HepG2 (cell line): Measurements from ENCODE around the gene LRSAM1. TPM values are rescaled to one million over a fixed set of nuclear protein-coding genes. Genes with fewer than 3 reads are reported as not detected.
A peak's percentile ranks its signal among the peaks of the same experiment; 100 is the strongest.

Experiments
- ATAD3A ChIP-seq: sonication (generic); formaldehyde crosslinking; IDR thresholded peaks from 2 replicates; pipeline ENCODE4 v1.4.0; 2020; ENCODE audit warnings: missing genetic modification reagents
- ATF7-NPFF ChIP-seq: sonication (generic); formaldehyde crosslinking; IDR thresholded peaks from 2 replicates; pipeline ENCODE4 v1.8.1; 2023; ENCODE audit warnings: mild to moderate bottlenecking, low read depth, missing genetic modification reagents, moderate library complexity
- CCAR2 ChIP-seq: fragments of 200-400 bp; formaldehyde crosslinking; optimal IDR thresholded peaks from 2 replicates; pipeline ENCODE3; 2018; ENCODE audit warnings: low read depth, mild to moderate bottlenecking, low read length, moderate library complexity
- ESRRA ChIP-seq: sonication (generic); formaldehyde crosslinking; IDR thresholded peaks from 2 replicates; pipeline ENCODE4 v1.5.1; 2020; ENCODE audit warnings: mild to moderate bottlenecking, low read depth, missing genetic modification reagents
- HMG20A ChIP-seq: IDR thresholded peaks from 2 replicates; pipeline ENCODE4 v1.6.1; 2016; ENCODE audit warnings: borderline replicate concordance
- HMGA1 ChIP-seq: sonication (generic); formaldehyde crosslinking; conservative IDR thresholded peaks from 2 replicates; pipeline ENCODE4 v1.4.0; 2020; ENCODE audit warnings: missing genetic modification reagents
- JUN ChIP-seq: sonication (generic); formaldehyde crosslinking; IDR thresholded peaks from 2 replicates; pipeline ENCODE4 v1.4.0; 2020; ENCODE audit warnings: mild to moderate bottlenecking, missing genetic modification reagents
- KMT2B ChIP-seq: IDR thresholded peaks from 2 replicates; pipeline ENCODE4 v1.6.1; 2016; ENCODE audit warnings: missing genetic modification reagents, missing compliant biosample characterization
- MXD1 ChIP-seq: sonication (generic); formaldehyde crosslinking; IDR thresholded peaks from 2 replicates; pipeline ENCODE4 v1.4.0; 2020; ENCODE audit warnings: mild to moderate bottlenecking, missing genetic modification reagents
- NFE2 ChIP-seq: sonication (generic); formaldehyde crosslinking; IDR thresholded peaks from 2 replicates; pipeline ENCODE4 v1.4.0; 2020; ENCODE audit warnings: missing genetic modification reagents
- NKX3-1 ChIP-seq: sonication (generic); formaldehyde crosslinking; IDR thresholded peaks from 2 replicates; pipeline ENCODE4 v1.5.0; 2020; ENCODE audit warnings: missing genetic modification reagents
- POLR2AphosphoS2 ChIP-seq: IDR thresholded peaks from 2 replicates; pipeline ENCODE4 v1.6.1; 2011; ENCODE audit warnings: low read depth, low read length, improper control_type of control experiment
- RBM22 ChIP-seq: fragments of 200-400 bp; formaldehyde crosslinking; optimal IDR thresholded peaks from 2 replicates; pipeline ENCODE3; 2017; ENCODE audit warnings: mild to moderate bottlenecking, low read length, moderate library complexity
- TCF7L2 ChIP-seq: IDR thresholded peaks from 2 replicates; pipeline ENCODE4 v1.6.1; 2011; ENCODE audit warnings: mild to moderate bottlenecking, low read depth, low read length, moderate library complexity
- TP53 ChIP-seq: sonication (generic); formaldehyde crosslinking; conservative IDR thresholded peaks from 2 replicates; pipeline ENCODE4 v1.4.0; 2020; ENCODE audit warnings: missing genetic modification reagents
- ZBTB42 ChIP-seq: sonication (generic); formaldehyde crosslinking; IDR thresholded peaks from 2 replicates; pipeline ENCODE4 v1.5.0; 2020; ENCODE audit warnings: mild to moderate bottlenecking, missing genetic modification reagents
- ZNF20 ChIP-seq: sonication (generic); formaldehyde crosslinking; IDR thresholded peaks from 2 replicates; pipeline ENCODE4 v1.4.0; 2020; ENCODE audit warnings: mild to moderate bottlenecking, moderate library complexity, missing genetic modification reagents
- ZNF3 ChIP-seq: IDR thresholded peaks from 2 replicates; pipeline ENCODE4 v1.7.0; 2017; ENCODE audit warnings: inconsistent platforms
- ZNF333 ChIP-seq: sonication (generic); formaldehyde crosslinking; IDR thresholded peaks from 2 replicates; pipeline ENCODE4 v1.4.0; 2020; ENCODE audit warnings: mild to moderate bottlenecking, missing genetic modification reagents, borderline replicate concordance
- ZNF362 ChIP-seq: sonication (generic); formaldehyde crosslinking; IDR thresholded peaks from 2 replicates; pipeline ENCODE4 v1.4.0; 2020; ENCODE audit warnings: missing genetic modification reagents, mild to moderate bottlenecking, borderline replicate concordance
- ZNF569 ChIP-seq: sonication (generic); formaldehyde crosslinking; IDR thresholded peaks from 2 replicates; pipeline ENCODE4 v1.5.0; 2020; ENCODE audit warnings: mild to moderate bottlenecking, missing genetic modification reagents, moderate library complexity, borderline replicate concordance
- ZNF577 ChIP-seq: sonication (generic); formaldehyde crosslinking; IDR thresholded peaks from 2 replicates; pipeline ENCODE4 v1.4.0; 2020; ENCODE audit warnings: mild to moderate bottlenecking, low read depth, missing genetic modification reagents, borderline replicate concordance
- ZNF607 ChIP-seq: sonication (generic); formaldehyde crosslinking; IDR thresholded peaks from 2 replicates; pipeline ENCODE4 v1.5.1; 2020; ENCODE audit warnings: missing genetic modification reagents, mild to moderate bottlenecking, borderline replicate concordance
- ZNF639 ChIP-seq: conservative IDR thresholded peaks from 2 replicates; pipeline ENCODE4 v1.6.1; 2018; ENCODE audit warnings: missing genetic modification reagents
- ZNF891 ChIP-seq: sonication (generic); formaldehyde crosslinking; IDR thresholded peaks from 2 replicates; pipeline ENCODE4 v1.5.0; 2020; ENCODE audit warnings: mild to moderate bottlenecking, missing genetic modification reagents
- polyA plus RNA-seq, 8 experiments: library from polyadenylated mRNA; depleted of rRNA in 3 of 8; stranded (reverse) in 7 of 8; unstranded in 1 of 8; fragments of >200 nt; fragmentation: Illumina TruSeq in 4 of 8; extraction: Trizol in 4 of 8; gene quantifications; 2 replicates each; pipeline versions ENCODE4 v1.2.1 to v1.2.3, GENCODE V29; 2011 to 2016; ENCODE audit warnings: low read depth in 4 of 8, missing spikeins in 1 of 8, mixed read lengths in 1 of 8; ENCODE audit not compliant: insufficient read depth in 1 of 8
- total RNA-seq, 5 experiments: library from RNA; depleted of rRNA; stranded (reverse); fragments of >200 nt; fragmentation: Illumina TruSeq; extraction: Trizol; gene quantifications; 2 replicates each; pipeline ENCODE4 v1.2.3, GENCODE V29; 2016; ENCODE audit warnings: low read depth in 1 of 5
- TF ChIP-seq, protein P1 (sequence below): sonication (generic); formaldehyde crosslinking; IDR thresholded peaks from 2 replicates; pipeline ENCODE4 v1.8.1; 2023; ENCODE audit warnings: mild to moderate bottlenecking, missing genetic modification reagents, borderline replicate concordance
- TF ChIP-seq, protein P2 (sequence below): IDR thresholded peaks from 2 replicates; pipeline ENCODE4 v1.6.1; 2018; ENCODE audit warnings: missing genetic modification reagents

The LRSAM1 gene
- total and polyA plus RNA-seq, 2 of the 13 experiments (the other 11 are each of a cell fraction or from before 2014, with no cell fraction given), result 8.7 to 10.2 TPM

- TF ChIP-seq RBM22 (no peak), ZNF20 (CRISPR knock-in tag) (no peak), HMG20A (CRISPR knock-in tag) (no peak), ZNF639 (CRISPR knock-in tag) (no peak; the same call in 1 of the 2 replicates), ATF7-NPFF (peak; percentile 50; the same call in 1 of the 2 replicates), ZNF891 (CRISPR knock-in tag) (no peak; the same call in 1 of the 2 replicates), CCAR2 (no peak), NKX3-1 (CRISPR knock-in tag) (0 out of 2 replicates have a peak, but pooled peaks have one; percentile 26), ATAD3A (CRISPR knock-in tag) (no peak), ZNF607 (no peak), MXD1 (CRISPR knock-in tag) (0 out of 2 replicates have a peak, but pooled peaks have one; percentile 2), HMGA1 (CRISPR knock-in tag) (no peak), NFE2 (CRISPR knock-in tag) (no peak), TCF7L2 (no peak), TP53 (CRISPR knock-in tag) (no peak), ZBTB42 (no peak), ZNF333 (CRISPR knock-in tag) (no peak), ZNF569 (no peak), ESRRA (CRISPR knock-in tag) (no peak), ZNF577 (no peak), POLR2AphosphoS2 (no peak), ZNF3 (CRISPR knock-in tag) (no peak), JUN (no peak), ZNF362 (0 out of 2 replicates have a peak, but pooled peaks have one; percentile 34), KMT2B (CRISPR knock-in tag) (no peak)
- TF ChIP-seq, protein P1, sequence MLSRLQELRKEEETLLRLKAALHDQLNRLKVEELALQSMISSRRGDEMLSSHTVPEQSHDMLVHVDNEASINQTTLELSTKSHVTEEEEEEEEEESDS (CRISPR knock-in tag), result no peak
- TF ChIP-seq, protein P2, sequence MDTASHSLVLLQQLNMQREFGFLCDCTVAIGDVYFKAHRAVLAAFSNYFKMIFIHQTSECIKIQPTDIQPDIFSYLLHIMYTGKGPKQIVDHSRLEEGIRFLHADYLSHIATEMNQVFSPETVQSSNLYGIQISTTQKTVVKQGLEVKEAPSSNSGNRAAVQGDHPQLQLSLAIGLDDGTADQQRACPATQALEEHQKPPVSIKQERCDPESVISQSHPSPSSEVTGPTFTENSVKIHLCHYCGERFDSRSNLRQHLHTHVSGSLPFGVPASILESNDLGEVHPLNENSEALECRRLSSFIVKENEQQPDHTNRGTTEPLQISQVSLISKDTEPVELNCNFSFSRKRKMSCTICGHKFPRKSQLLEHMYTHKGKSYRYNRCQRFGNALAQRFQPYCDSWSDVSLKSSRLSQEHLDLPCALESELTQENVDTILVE (CRISPR knock-in tag), result no peak
Measured at GRCh38 chr9:127545196-127546124, 94.2 kb downstream of the LRSAM1 start (continued).
